ENCODE measurements around the gene LINC00632. TPM values are rescaled to one million over a fixed set of nuclear protein-coding genes. Genes with fewer than 3 reads are reported as not detected.

Gene LINC00632
- polyA plus RNA-seq, 2 of the 4 experiments (the other 2 are of a cell fraction) = 2.3 to 23.9 TPM

DNA sequence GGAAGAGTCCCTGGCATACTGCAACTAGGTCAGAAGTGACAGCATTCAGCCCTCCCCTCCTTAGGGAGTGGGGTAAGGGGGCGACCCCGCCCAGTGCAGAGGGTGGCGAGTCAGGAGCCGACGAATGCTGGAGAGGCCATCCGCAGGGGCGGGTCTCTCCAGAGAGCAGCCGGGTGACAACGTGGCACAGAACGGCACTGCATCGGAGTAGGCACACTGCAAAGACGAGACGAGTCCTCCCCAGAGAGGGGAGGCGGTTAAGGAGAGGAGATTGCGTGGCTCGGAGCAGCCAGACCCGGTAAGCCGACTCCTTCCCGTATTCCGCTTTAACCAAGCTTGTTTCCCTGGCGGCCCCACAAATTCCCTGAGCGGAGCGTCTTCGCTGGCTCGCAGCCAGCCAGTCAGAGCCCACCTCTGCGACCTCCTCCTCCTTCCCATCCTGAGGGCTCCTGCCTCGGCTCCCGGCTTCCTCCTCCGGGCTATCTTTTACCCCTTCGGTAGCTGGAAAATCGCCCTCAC lies 54.9 kb downstream of the LINC00632 start:
- DNase-seq (ENCODE audit: low read depth in 1 of 2, low spot score in 1 of 2) (peak in 1 of 2 experiments; percentile 44), FAIRE-seq (peak; percentile 32), ATAC-seq (peak; percentile 74 to 89)
- H3K4me3 ChIP-seq = peak overlapping the region; percentile 64
- H3K4me2 ChIP-seq = peak overlapping the region; percentile 95
- POLR2A ChIA-PET = no interaction called here
- WGBS (ENCODE audit: missing lambda C conversion rate) = 1% methylated on average over 25 of the region's 31 CpGs
- no peaks in the 10 kb centered on the region for H3K9me3 ChIP-seq
- peaks cover 9% of the 10 kb centered on the region; the same call in 1 of the 3 replicates for H3K4me1 ChIP-seq
- CTCF ChIA-PET = interaction anchor here (1.0 to 1.9 kb wide), 4 partner anchors 9 to 23 kb away, joined by 3 to 10 read pairs (median 4); no protein-coding TSS in a partner anchor
- TF ChIP-seq, protein P1, sequence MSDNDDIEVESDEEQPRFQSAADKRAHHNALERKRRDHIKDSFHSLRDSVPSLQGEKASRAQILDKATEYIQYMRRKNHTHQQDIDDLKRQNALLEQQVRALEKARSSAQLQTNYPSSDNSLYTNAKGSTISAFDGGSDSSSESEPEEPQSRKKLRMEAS (IDR thresholded peaks at IDR 0.05) = peak; percentile 25; the same call in 1 of the 2 replicates
- TF ChIP-seq POLR2A (IDR thresholded peaks at IDR 0.05; ENCODE audit: low read length) = peak; percentile 32
- no peak for TF ChIP-seq SREBF2 (IDR thresholded peaks at IDR 0.05)
- peak overlapping the region; percentile 56 to 70 for H3K27ac ChIP-seq

DNA sequence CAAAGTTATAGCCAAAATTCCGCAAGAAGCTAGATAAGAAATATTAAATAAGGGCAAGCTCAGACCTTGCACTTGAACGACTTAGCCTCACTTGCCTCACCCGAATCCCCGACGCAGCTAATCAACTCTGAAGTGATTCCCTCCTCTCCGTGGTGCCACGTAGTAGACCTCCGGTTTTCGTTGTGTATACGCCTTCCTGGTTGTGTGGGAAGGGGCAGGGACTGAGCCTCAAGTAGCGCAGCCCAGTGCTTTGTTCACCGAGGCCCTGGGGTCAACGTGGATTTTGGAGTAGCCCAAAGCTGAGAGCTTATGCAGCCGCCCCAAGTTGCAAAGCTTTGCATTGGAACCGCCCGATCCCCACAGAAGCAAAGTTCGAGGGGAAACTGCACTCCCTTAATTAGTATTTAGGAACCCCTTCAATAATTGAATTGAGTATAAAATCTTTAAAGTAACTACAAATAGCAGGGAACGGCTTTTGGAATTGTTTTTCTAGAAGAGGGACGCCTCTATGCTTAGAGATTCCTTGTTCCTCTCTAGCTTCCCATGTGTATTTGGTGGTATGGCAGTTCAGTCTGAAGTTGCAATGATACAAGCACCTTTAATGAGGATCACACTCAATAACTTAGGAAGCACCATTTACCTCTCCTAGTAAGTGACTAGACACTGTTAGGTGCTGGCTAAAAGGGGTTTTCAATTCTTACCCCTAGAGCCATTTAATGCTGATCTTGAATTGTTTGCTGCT lies 55.7 kb downstream of the LINC00632 start:
- peak overlapping the region; percentile 56 to 70 for H3K27ac ChIP-seq
- peaks cover 9% of the 10 kb centered on the region; the same call in 1 of the 3 replicates for H3K4me1 ChIP-seq
- peak overlapping the region; percentile 95 for H3K4me2 ChIP-seq
- FAIRE-seq (no peak), DNase-seq (ENCODE audit: low read depth in 1 of 2, low spot score in 1 of 2) (peak in 1 of 2 experiments; percentile 31), ATAC-seq (peak; percentile 61 to 76)
- no peaks in the 10 kb centered on the region for H3K9me3 ChIP-seq
- WGBS (ENCODE audit: missing lambda C conversion rate) = 2% methylated on average over 11 of the region's 19 CpGs
- ChIA-PET CTCF (interaction anchor here (1.1 to 1.9 kb wide), 4 partner anchors 10 to 153 kb away, joined by 3 to 10 read pairs (median 4); no protein-coding TSS in a partner anchor), POLR2A (no interaction called here)
- peak overlapping the region; percentile 64 for H3K4me3 ChIP-seq
- TF ChIP-seq RAD21 (conservative IDR thresholded peaks at IDR 0.05 in 1 of 2, IDR thresholded peaks at IDR 0.05 in 1 of 2) (no peak), NR3C1 (IDR thresholded peaks at IDR 0.05) (no peak)

DNA sequence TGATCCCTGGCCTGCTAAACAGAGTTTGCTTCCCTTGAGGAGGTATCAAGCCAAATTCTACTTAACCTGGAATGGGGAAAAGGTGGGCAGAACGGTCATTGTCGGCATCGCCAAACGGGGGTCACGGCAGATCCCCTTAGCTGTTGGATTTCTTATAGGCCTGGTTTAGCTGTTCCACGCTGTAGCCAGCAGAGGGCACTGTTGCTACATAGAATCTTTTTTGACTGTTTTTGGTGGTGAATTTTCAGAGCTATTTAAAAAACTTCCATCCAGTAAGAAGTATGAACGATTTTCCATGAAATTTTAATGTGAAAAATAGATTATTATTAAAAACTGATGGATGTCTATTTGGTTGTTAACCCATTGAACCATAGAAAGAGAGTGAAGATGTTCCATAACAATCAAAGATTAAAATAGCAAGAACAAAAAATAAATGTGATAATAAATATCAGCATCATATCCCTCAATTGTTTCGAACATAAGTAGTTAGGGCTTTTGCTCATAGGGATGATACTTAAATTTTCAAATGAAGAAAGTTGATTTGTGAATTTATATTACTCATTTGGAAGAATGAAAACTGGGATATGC lies 56.6 kb downstream of the LINC00632 start:
- ATAC-seq = peak; percentile 40 to 56; a peak in 5 of 6 replicates
- ChIA-PET CTCF (interaction anchor here (1.1 to 1.9 kb wide), 4 partner anchors 8 to 152 kb away, joined by 3 to 10 read pairs (median 4); no protein-coding TSS in a partner anchor), POLR2A (no interaction called here)
- H3K4me1 ChIP-seq = peaks cover 9% of the 10 kb centered on the region; the same call in 1 of the 3 replicates
- H3K9me3 ChIP-seq = no peaks in the 10 kb centered on the region
- DNase-seq (ENCODE audit: low read depth in 1 of 2, low spot score in 1 of 2) = peak in 1 of 2 experiments; percentile 68
- H3K4me3 ChIP-seq = peak overlapping the region; percentile 64
- peak; percentile 76 for FAIRE-seq
- peak overlapping the region in 1 of 2 experiments; percentile 70; a peak in 3 of 6 replicates for H3K27ac ChIP-seq
- WGBS (ENCODE audit: missing lambda C conversion rate) = 8% methylated on average over 8 of the region's 8 CpGs
- TF ChIP-seq RAD21 (conservative IDR thresholded peaks at IDR 0.05 in 1 of 2, IDR thresholded peaks at IDR 0.05 in 1 of 2) (peak; percentile 79 to 80), SMC3 (IDR thresholded peaks at IDR 0.05) (peak; percentile 72), FOXS1 (CRISPR knock-in tag; IDR thresholded peaks at IDR 0.05) (no peak), GATA3 (IDR thresholded peaks at IDR 0.05; ENCODE audit: borderline replicate concordance) (no peak)
- TF ChIP-seq, protein P2, sequence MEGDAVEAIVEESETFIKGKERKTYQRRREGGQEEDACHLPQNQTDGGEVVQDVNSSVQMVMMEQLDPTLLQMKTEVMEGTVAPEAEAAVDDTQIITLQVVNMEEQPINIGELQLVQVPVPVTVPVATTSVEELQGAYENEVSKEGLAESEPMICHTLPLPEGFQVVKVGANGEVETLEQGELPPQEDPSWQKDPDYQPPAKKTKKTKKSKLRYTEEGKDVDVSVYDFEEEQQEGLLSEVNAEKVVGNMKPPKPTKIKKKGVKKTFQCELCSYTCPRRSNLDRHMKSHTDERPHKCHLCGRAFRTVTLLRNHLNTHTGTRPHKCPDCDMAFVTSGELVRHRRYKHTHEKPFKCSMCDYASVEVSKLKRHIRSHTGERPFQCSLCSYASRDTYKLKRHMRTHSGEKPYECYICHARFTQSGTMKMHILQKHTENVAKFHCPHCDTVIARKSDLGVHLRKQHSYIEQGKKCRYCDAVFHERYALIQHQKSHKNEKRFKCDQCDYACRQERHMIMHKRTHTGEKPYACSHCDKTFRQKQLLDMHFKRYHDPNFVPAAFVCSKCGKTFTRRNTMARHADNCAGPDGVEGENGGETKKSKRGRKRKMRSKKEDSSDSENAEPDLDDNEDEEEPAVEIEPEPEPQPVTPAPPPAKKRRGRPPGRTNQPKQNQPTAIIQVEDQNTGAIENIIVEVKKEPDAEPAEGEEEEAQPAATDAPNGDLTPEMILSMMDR (IDR thresholded peaks at IDR 0.05) = peak; percentile 76
- H3K4me2 ChIP-seq = peak overlapping the region; percentile 95

DNA sequence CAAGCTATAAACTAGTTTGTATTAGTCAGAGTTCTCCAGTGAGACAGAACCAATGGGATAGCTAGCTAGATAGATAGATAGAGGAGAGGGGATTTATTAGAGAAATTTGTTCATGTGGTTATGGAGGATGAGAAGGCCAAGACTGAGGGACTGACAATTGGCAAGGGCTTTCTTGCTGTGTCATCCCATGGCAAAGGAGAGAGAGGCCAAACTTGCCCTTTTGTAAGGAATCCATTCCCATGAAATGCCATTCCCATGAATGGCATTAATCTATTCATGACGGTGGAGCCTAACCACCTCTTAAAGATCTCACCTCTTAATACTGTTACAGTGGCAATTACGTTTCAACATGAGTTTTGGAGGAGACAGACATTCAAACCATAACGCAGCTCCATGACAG lies 58.1 kb downstream of the LINC00632 start:
- peak in 1 of 2 experiments; percentile 27 for DNase-seq (ENCODE audit: low read depth in 1 of 2, low spot score in 1 of 2)
- Histone ChIP-seq H3K4me1 (peaks cover 9% of the 10 kb centered on the region; the same call in 1 of the 3 replicates), H3K4me3 (no peak overlapping the region), H3K27ac (0 out of 6 replicates have a peak overlapping the region, but pooled peaks of 1 of the 2 experiments have one; percentile 21), H3K4me2 (no peak overlapping the region), H3K9me3 (no peaks in the 10 kb centered on the region)
- ChIA-PET POLR2A (no interaction called here), CTCF (no interaction called here)
- TF ChIP-seq MAFK (IDR thresholded peaks at IDR 0.05; ENCODE audit: partially characterized antibody) (peak; percentile 3), ZFP36 (IDR thresholded peaks at IDR 0.05; ENCODE audit: borderline replicate concordance, partially characterized antibody) (no peak)
- FAIRE-seq = peak; percentile 90
- WGBS (ENCODE audit: missing lambda C conversion rate) = 60% methylated on average over 3 of the region's 3 CpGs
- ATAC-seq = no peak

DNA sequence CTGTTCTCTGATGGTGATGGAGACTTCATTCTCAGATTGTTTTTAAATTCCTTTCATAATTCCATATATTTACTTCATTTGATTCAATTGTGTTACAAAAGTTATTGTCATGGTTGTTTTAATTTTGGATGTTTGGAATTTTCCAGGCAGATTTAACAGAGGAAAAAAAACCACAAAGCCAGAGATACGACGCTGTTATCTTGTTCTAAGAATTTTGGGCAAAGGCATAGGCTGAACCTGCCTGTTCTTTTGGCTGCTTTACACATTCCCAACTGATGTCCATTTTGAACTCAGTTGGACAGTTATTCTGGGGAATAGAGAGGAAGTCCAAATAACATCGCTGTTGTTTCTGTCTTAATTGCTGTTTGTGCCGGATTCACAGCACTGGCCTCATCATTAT lies 65.7 kb downstream of the LINC00632 start:
- CTCF ChIA-PET = no interaction called here
- Histone ChIP-seq H3K4me3 (no peak overlapping the region), H3K27ac (no peak overlapping the region), H3K4me2 (no peak overlapping the region), H3K4me1 (no peaks in the 10 kb centered on the region), H3K9me3 (no peaks in the 10 kb centered on the region)
- no peak for ATAC-seq
- no peak for DNase-seq (ENCODE audit: low read depth in 1 of 2, low spot score in 1 of 2)
- 95% methylated on average over 4 of the region's 4 CpGs for WGBS (ENCODE audit: missing lambda C conversion rate)
- no peak for TF ChIP-seq POLR2AphosphoS2 (conservative IDR thresholded peaks at IDR 0.05; ENCODE audit: low read length)
- TF ChIP-seq MAFK (IDR thresholded peaks at IDR 0.05; ENCODE audit: partially characterized antibody) = no peak
- no peak for TF ChIP-seq RAD21 (conservative IDR thresholded peaks at IDR 0.05 in 1 of 2, IDR thresholded peaks at IDR 0.05 in 1 of 2)
- no peak for TF ChIP-seq CHD2 (IDR thresholded peaks at IDR 0.05; ENCODE audit: low read length, partially characterized antibody)
- TF ChIP-seq KDM1A (IDR thresholded peaks at IDR 0.05; ENCODE audit: low read depth) = no peak
- no peak for TF ChIP-seq HEYL (CRISPR knock-in tag; IDR thresholded peaks at IDR 0.05)
- TF ChIP-seq RCOR1 (IDR thresholded peaks at IDR 0.05; ENCODE audit: low read depth, low read length) = no peak
- POLR2A ChIA-PET = no interaction called here
- FAIRE-seq = peak; percentile 70
